HFFc6 (cell line): ENCODE measurements around the gene ATF6. TPM values are rescaled to one million over a fixed set of nuclear protein-coding genes. Genes with fewer than 3 reads are reported as not detected.

Experiments
- DNase-seq: peaks from one replicate; pipeline ENCODE4 v3.0.0-alpha.2; 2018
- H3K27ac Mint-ChIP-seq: 2 replicates; pipeline ENCODE4 v1.8.0; 2020; ENCODE audit warnings: mild to moderate bottlenecking, mixed read lengths
- H3K27me3 Mint-ChIP-seq: 2 replicates; pipeline ENCODE4 v1.8.0; 2021; ENCODE audit warnings: mild to moderate bottlenecking, moderate library complexity, mixed read lengths; ENCODE audit not compliant: insufficient read depth
- H3K36me3 Mint-ChIP-seq: 2 replicates; pipeline ENCODE4 v1.8.0; 2021; ENCODE audit warnings: low read depth, mixed read lengths
- H3K4me1 Mint-ChIP-seq: 2 replicates; pipeline ENCODE4 v1.8.0; 2020; ENCODE audit warnings: low read depth, mixed read lengths
- H3K4me3 Mint-ChIP-seq: 2 replicates; pipeline ENCODE4 v1.8.0; 2020; ENCODE audit warnings: mild to moderate bottlenecking, moderate library complexity, mixed read lengths
- H3K9me3 Mint-ChIP-seq: 2 replicates; pipeline ENCODE4 v1.8.0; 2020; ENCODE audit warnings: mild to moderate bottlenecking, mixed read lengths
- CTCF ChIP-seq: fragments of 200-600 bp; sonication (generic); IDR thresholded peaks from 2 replicates; pipeline ENCODE4 v1.5.0; 2021; ENCODE audit warnings: antibody characterized with exemption, mild to moderate bottlenecking
- total RNA-seq, 6 experiments: library from RNA; stranded (reverse); fragmentation: NEBNext Ultra II Directional; extraction: Animal tissue kit (Norgen Biotek cat#: 25700); gene quantifications; 2 replicates in 1 of 6; 3 replicates in 5 of 6; pipeline ENCODE4 v1.2.3, GENCODE V29; 2021

The ATF6 gene
- total RNA-seq, 6 experiments from 2014 or later = 23.7 to 29.9 (median 27.6) TPM

- DNase-seq = no peak
- TF ChIP-seq CTCF = no peak
- Mint-ChIP-seq H3K36me3 (peaks cover 7% of the 10 kb centered on the region; the same call in 1 of the 2 replicates), H3K4me1 (peaks cover 8% of the 10 kb centered on the region; the same call in 1 of the 2 replicates), H3K27ac (no peak overlapping the region), H3K27me3 (peaks cover 34% of the 10 kb centered on the region), H3K4me3 (no peak overlapping the region), H3K9me3 (no peaks in the 10 kb centered on the region)
These were observed 208.1 kb downstream of the ATF6 start for GRCh38 chr1:161973924-161974845.

- Mint-ChIP-seq H3K36me3 (peaks cover 7% of the 10 kb centered on the region; the same call in 1 of the 2 replicates), H3K4me1 (no peaks in the 10 kb centered on the region), H3K27me3 (peaks cover 28% of the 10 kb centered on the region), H3K27ac (no peak overlapping the region), H3K4me3 (no peak overlapping the region), H3K9me3 (no peaks in the 10 kb centered on the region)
- TF ChIP-seq CTCF = no peak
- DNase-seq = no peak
These were observed 212.1 kb downstream of the ATF6 start for GRCh38 chr1:161978011-161978790.

- Mint-ChIP-seq H3K27ac (no peak overlapping the region), H3K4me1 (no peaks in the 10 kb centered on the region), H3K4me3 (no peak overlapping the region), H3K36me3 (peaks cover 7% of the 10 kb centered on the region; the same call in 1 of the 2 replicates), H3K27me3 (peaks cover 9% of the 10 kb centered on the region), H3K9me3 (no peaks in the 10 kb centered on the region)
- DNase-seq = no peak
- no peak for TF ChIP-seq CTCF
These were observed 215.0 kb downstream of the ATF6 start for GRCh38 chr1:161981126-161981525.

- no peak overlapping the region for H3K4me3 Mint-ChIP-seq
These were observed 215.8 kb downstream of the ATF6 start for GRCh38 chr1:161981735-161982506.

More at GRCh38 chr1:161981735-161982506, 215.8 kb downstream of the ATF6 start:
- TF ChIP-seq CTCF = no peak
- DNase-seq = no peak
- Mint-ChIP-seq H3K36me3 (peaks cover 7% of the 10 kb centered on the region), H3K9me3 (peaks cover under 1% of the 10 kb centered on the region; the same call in 1 of the 2 replicates), H3K27ac (no peak overlapping the region), H3K27me3 (peaks cover 9% of the 10 kb centered on the region), H3K4me1 (no peaks in the 10 kb centered on the region)
